A549 (cell line): Measurements from ENCODE around the gene GATA5. TPM values are rescaled to one million over a fixed set of nuclear protein-coding genes. Genes with fewer than 3 reads are reported as not detected.

ENCODE experiments used
- ATAC-seq, 2 experiments: fragments of 200-7000 bp in 1 of 2; fragments of >200 bp in 1 of 2; cut with Nextera tagmentation in 1 of 2; cut with Tn5 transposase in 1 of 2; 3 replicates each; pipeline versions ENCODE4 v1.8.0 to v1.9.1; 2018 to 2020; ENCODE audit warnings: mild to moderate bottlenecking in 1 of 2, moderate library complexity in 1 of 2
- CTCF ChIA-PET: fragments of 300-600 bp; sonication (Branson Sonifier 250); formaldehyde crosslinking; extraction: SDS; loops from one replicate; lab custom pipeline; 2021; ENCODE audit warnings: antibody characterized with exemption, inconsistent platforms; lab: Yijun Ruan, JAX
- POLR2A ChIA-PET: fragments of 350-600 bp; formaldehyde crosslinking; extraction: SDS; loops from one replicate; lab custom pipeline; 2021; ENCODE audit warnings: antibody characterized with exemption, inconsistent platforms; lab: Yijun Ruan, JAX
- DNase-seq, 2 experiments: peaks; one replicate each; pipeline versions ENCODE4 v3.0.0 to v3.0.0-alpha.2; 2011 to 2016; ENCODE audit warnings: low read depth in 1 of 2, low spot score in 1 of 2
- FAIRE-seq: peaks from 2 replicates; lab custom pipeline; 2011; peaks lifted over from hg19 to GRCh38; lab: Jason Lieb, UNC
- H3K27ac ChIP-seq, 2 experiments: fragments of >200 bp; sonication (Bioruptor Twin); formaldehyde crosslinking; 3 replicates each; pipeline ENCODE4 v1.5.1; 2016 to 2017
- H3K4me1 ChIP-seq: fragments of >200 bp; sonication (Bioruptor Twin); formaldehyde crosslinking; 3 replicates; pipeline ENCODE4 v1.6.1; 2016
- H3K4me2 ChIP-seq: fragments of >200 bp; sonication (Bioruptor Twin); formaldehyde crosslinking; 3 replicates; pipeline ENCODE4 v1.6.1; 2016
- H3K4me3 ChIP-seq: fragments of >200 bp; sonication (Bioruptor Twin); formaldehyde crosslinking; 3 replicates; pipeline ENCODE4 v1.5.1; 2016
- H3K9me3 ChIP-seq: fragments of >200 bp; sonication (Bioruptor Twin); formaldehyde crosslinking; 3 replicates; pipeline ENCODE4 v1.6.1; 2016
- BCL3 ChIP-seq: fragments of >200 bp; sonication (Bioruptor Twin); formaldehyde crosslinking; IDR thresholded peaks from 3 replicates; pipeline ENCODE4 v1.6.1; 2016
- CEBPB ChIP-seq, 2 experiments: fragments of >200 bp in 1 of 2; sonication (Bioruptor Twin) in 1 of 2; formaldehyde crosslinking in 1 of 2; IDR thresholded peaks; 2 replicates each; pipeline ENCODE4 v1.6.1; 2012 to 2016
- CHD2 ChIP-seq: fragments of 150-350 bp; IDR thresholded peaks from 2 replicates; pipeline ENCODE4 v1.6.1; 2014; ENCODE audit warnings: low read length; ENCODE audit not compliant: partially characterized antibody
- CTCF ChIP-seq: fragments of >200 bp; sonication (Bioruptor Twin); formaldehyde crosslinking; IDR thresholded peaks from 3 replicates; pipeline ENCODE4 v1.5.1; 2016
- E2F6 ChIP-seq: IDR thresholded peaks from 2 replicates; pipeline ENCODE4 v1.6.1; 2012; ENCODE audit warnings: low read depth, borderline replicate concordance
- EHF ChIP-seq: fragments of 250-450 bp; sonication (Bioruptor Pico); IDR thresholded peaks from 2 replicates; pipeline ENCODE4 v1.5.0; 2020; ENCODE audit warnings: mild to moderate bottlenecking
- EHMT2 ChIP-seq: fragments of 200-600 bp; sonication (generic); IDR thresholded peaks from 2 replicates; pipeline ENCODE4 v1.6.1; 2016; ENCODE audit warnings: antibody characterized with exemption, low read depth, mild to moderate bottlenecking, moderate library complexity
- ESRRA ChIP-seq: fragments of 150-350 bp; IDR thresholded peaks from 2 replicates; pipeline ENCODE4 v1.6.1; 2014; ENCODE audit warnings: mild to moderate bottlenecking, low read length, borderline replicate concordance
- FOSL2 ChIP-seq, 2 experiments: fragments of 450-650 bp in 1 of 2; fragments of >200 bp in 1 of 2; sonication (Bioruptor Twin) in 1 of 2; formaldehyde crosslinking; IDR thresholded peaks; 2 replicates each; pipeline versions ENCODE4 v1.5.0 to v1.6.1; 2016 to 2020; ENCODE audit warnings: mild to moderate bottlenecking in 1 of 2, moderate library complexity in 1 of 2
- HOXB13 ChIP-seq: fragments of 250-450 bp; sonication (Bioruptor Pico); IDR thresholded peaks from 2 replicates; pipeline ENCODE4 v1.5.0; 2020; ENCODE audit warnings: low read depth, mild to moderate bottlenecking, moderate library complexity
- KDM1A ChIP-seq: fragments of 200-600 bp; sonication (generic); IDR thresholded peaks from 2 replicates; pipeline ENCODE4 v1.6.1; 2016; ENCODE audit warnings: low read depth, mild to moderate bottlenecking
- MAFK ChIP-seq: fragments of 450-650 bp; IDR thresholded peaks from 2 replicates; pipeline ENCODE4 v1.6.1; 2014; ENCODE audit not compliant: partially characterized antibody
- USF2 ChIP-seq: fragments of 450-650 bp; IDR thresholded peaks from 2 replicates; pipeline ENCODE4 v1.6.1; 2014; ENCODE audit warnings: antibody characterized with exemption
- ZC3H11A ChIP-seq: fragments of 450-650 bp; IDR thresholded peaks from 2 replicates; pipeline ENCODE4 v1.6.1; 2014; ENCODE audit warnings: antibody characterized with exemption, mild to moderate bottlenecking
- ZFP36 ChIP-seq: fragments of 450-650 bp; IDR thresholded peaks from 2 replicates; pipeline ENCODE4 v1.6.1; 2014; ENCODE audit warnings: borderline replicate concordance; ENCODE audit not compliant: partially characterized antibody
- WGBS: methylation state at CpG from one replicate; pipeline ENCODE4 v1.1.6; 2017; ENCODE audit errors: missing lambda C conversion rate; 5-methylcytosine and 5-hydroxymethylcytosine counted together
- polyA plus RNA-seq, 4 experiments: library from polyadenylated mRNA; depleted of rRNA in 3 of 4; stranded (reverse); fragments of >200 nt; fragmentation: RNase III in 1 of 4; extraction: RNeasy Plus Mini Kit Qiagen cat#74134 plus additional on column Dnase treatment in 1 of 4; gene quantifications; 2 replicates in 3 of 4; 3 replicates in 1 of 4; pipeline ENCODE4 v1.2.3, GENCODE V29; 2011 to 2017

Gene GATA5
- polyA plus RNA-seq, 2 of the 4 experiments (the other 2 are of a cell fraction), result 0.21 to 0.72 TPM

GRCh38 chr20:62452475-62453095 is 23.2 kb downstream of the GATA5 start:
- H3K4me1 ChIP-seq, result no peaks in the 10 kb centered on the region
- no peak overlapping the region for H3K4me3 ChIP-seq
- no peak for DNase-seq
- H3K27ac ChIP-seq, result no peak overlapping the region
- no peak overlapping the region for H3K4me2 ChIP-seq
- TF ChIP-seq KDM1A, result no peak
- peak; percentile 78 for TF ChIP-seq ZFP36
- CTCF ChIA-PET, result interaction anchor here (0.8 to 1.4 kb wide), 2 partner anchors 13 kb away, joined by 3 to 5 read pairs; no protein-coding TSS in a partner anchor
- no peak; a peak in 1 of 6 replicates for ATAC-seq
- WGBS, result 49% methylated on average over 15 of the region's 18 CpGs
- POLR2A ChIA-PET, result no interaction called here
- H3K9me3 ChIP-seq, result no peaks in the 10 kb centered on the region
- no peak for FAIRE-seq

- no peak for ATAC-seq
- no peaks in the 10 kb centered on the region for H3K4me1 ChIP-seq
- no peak for DNase-seq
- no peak overlapping the region for H3K4me3 ChIP-seq
- CTCF ChIA-PET, result no interaction called here
- FAIRE-seq, result no peak
- no peaks in the 10 kb centered on the region for H3K9me3 ChIP-seq
- 73% methylated on average over 3 of the region's 3 CpGs for WGBS
- H3K4me2 ChIP-seq, result no peak overlapping the region
- TF ChIP-seq EHF (CRISPR knock-in tag), result no peak
- TF ChIP-seq CTCF, result no peak
- no peak for TF ChIP-seq FOSL2 (IDR thresholded peaks at IDR 0.05)
- no peak for TF ChIP-seq FOSL2 (CRISPR knock-in tag; IDR thresholded peaks at IDR 0.05)
- no peak for TF ChIP-seq BCL3
- no peak for TF ChIP-seq MAFK
- TF ChIP-seq CHD2, result no peak
- TF ChIP-seq USF2, result no peak
- no peak for TF ChIP-seq E2F6
- no peak for TF ChIP-seq CEBPB (IDR thresholded peaks at IDR 0.05)
- TF ChIP-seq, all 56 proteins: peak for 0
- H3K27ac ChIP-seq, result no peak overlapping the region
- POLR2A ChIA-PET, result no interaction called here
Observed at GRCh38 chr20:62451970-62452369, 23.8 kb downstream of the GATA5 start.

GRCh38 chr20:62451156-62451767 is 24.5 kb downstream of the GATA5 start:
- DNase-seq (no peak), FAIRE-seq (no peak), ATAC-seq (no peak)
- Histone ChIP-seq H3K4me2 (no peak overlapping the region), H3K4me3 (no peak overlapping the region), H3K9me3 (no peaks in the 10 kb centered on the region), H3K4me1 (no peaks in the 10 kb centered on the region), H3K27ac (no peak overlapping the region)
- ChIA-PET CTCF (no interaction called here), POLR2A (no interaction called here)
- no peak for TF ChIP-seq ESRRA
- TF ChIP-seq ZC3H11A, result no peak
- no peak for TF ChIP-seq EHMT2
- TF ChIP-seq EHF (CRISPR knock-in tag), result no peak
- TF ChIP-seq HOXB13 (CRISPR knock-in tag), result no peak
- 54% methylated on average over 6 of the region's 10 CpGs for WGBS
